ENCODE data around the gene MAP3K4. TPM values are rescaled to one million over a fixed set of nuclear protein-coding genes. Genes with fewer than 3 reads are reported as not detected.

Gene MAP3K4
- total and polyA plus RNA-seq, 2 donors from 2014 or later = 13.0 to 52.8 TPM

DNA sequence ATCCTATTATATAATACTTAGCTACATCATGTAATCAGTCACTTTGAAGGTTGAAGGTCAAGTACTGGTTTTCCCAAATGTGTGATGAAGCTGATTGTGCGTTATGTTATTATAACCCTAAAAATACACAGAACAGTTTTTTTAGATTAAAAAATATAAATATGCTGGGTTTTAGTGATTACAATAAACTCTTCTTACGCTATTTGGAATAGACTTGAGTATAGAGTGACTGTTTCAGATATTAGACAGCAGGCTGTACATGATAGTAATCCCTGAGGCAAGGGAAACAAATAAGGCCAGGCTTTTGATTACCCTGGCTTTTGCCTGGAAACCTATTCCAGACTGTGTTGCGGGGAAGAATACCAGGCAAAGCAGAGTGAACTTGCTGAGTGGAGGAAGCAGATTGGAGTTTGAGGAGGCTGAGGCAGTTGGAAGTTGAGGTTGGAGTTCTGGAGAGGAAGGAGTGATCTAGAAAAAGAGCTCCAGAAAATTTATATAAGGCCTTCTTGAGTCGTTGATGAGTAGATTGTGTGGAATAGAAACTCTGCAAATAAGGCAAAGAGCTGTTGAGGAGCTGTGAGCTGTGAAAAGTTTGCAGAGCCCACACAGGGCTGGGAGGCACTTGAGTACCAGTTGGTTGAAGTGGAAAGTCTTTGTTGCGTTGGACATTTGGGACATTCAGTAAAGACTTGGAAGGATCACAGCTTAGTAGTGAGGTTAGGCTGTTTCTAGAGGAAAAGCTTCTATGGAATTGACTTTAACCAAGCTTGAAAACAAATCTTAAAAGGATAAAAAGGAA is 26.4 kb downstream of the MAP3K4 start:
- intact Hi-C loops (cut with DNase I) = no loop called here
- Histone ChIP-seq H3K9ac (ENCODE audit: low read length in 3 of 3) (no peak overlapping the region), H3K27me3 (ENCODE audit: control insufficient read depth, insufficient read depth, low read length) (no peaks in the 10 kb centered on the region), H3K36me3 (ENCODE audit: control insufficient read depth in 2 of 3, insufficient read depth in 3 of 3, low read length in 3 of 3) (no peaks in the 10 kb centered on the region), H3K9me3 (ENCODE audit: control insufficient read depth in 2 of 3, insufficient read depth in 1 of 3, low read length in 3 of 3) (no peaks in the 10 kb centered on the region), H3K4me3 (ENCODE audit: low read length in 3 of 3) (no peak overlapping the region), H3K27ac (ENCODE audit: low read depth in 2 of 2, low read length in 2 of 2) (no peak overlapping the region), H3K4me1 (ENCODE audit: control insufficient read depth in 2 of 3, insufficient read depth in 2 of 3, low read depth in 1 of 3, low read length in 3 of 3) (peaks cover 0 to 4% (median 0%) of the 10 kb centered on the region in 3 donors)
- FAIRE-seq (no peak), DNase-seq (no peak)
- TF ChIP-seq, protein P1, sequence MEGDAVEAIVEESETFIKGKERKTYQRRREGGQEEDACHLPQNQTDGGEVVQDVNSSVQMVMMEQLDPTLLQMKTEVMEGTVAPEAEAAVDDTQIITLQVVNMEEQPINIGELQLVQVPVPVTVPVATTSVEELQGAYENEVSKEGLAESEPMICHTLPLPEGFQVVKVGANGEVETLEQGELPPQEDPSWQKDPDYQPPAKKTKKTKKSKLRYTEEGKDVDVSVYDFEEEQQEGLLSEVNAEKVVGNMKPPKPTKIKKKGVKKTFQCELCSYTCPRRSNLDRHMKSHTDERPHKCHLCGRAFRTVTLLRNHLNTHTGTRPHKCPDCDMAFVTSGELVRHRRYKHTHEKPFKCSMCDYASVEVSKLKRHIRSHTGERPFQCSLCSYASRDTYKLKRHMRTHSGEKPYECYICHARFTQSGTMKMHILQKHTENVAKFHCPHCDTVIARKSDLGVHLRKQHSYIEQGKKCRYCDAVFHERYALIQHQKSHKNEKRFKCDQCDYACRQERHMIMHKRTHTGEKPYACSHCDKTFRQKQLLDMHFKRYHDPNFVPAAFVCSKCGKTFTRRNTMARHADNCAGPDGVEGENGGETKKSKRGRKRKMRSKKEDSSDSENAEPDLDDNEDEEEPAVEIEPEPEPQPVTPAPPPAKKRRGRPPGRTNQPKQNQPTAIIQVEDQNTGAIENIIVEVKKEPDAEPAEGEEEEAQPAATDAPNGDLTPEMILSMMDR (IDR thresholded peaks at IDR 0.05; ENCODE audit: borderline replicate concordance, extremely low read depth, insufficient read depth) = no peak

DNA sequence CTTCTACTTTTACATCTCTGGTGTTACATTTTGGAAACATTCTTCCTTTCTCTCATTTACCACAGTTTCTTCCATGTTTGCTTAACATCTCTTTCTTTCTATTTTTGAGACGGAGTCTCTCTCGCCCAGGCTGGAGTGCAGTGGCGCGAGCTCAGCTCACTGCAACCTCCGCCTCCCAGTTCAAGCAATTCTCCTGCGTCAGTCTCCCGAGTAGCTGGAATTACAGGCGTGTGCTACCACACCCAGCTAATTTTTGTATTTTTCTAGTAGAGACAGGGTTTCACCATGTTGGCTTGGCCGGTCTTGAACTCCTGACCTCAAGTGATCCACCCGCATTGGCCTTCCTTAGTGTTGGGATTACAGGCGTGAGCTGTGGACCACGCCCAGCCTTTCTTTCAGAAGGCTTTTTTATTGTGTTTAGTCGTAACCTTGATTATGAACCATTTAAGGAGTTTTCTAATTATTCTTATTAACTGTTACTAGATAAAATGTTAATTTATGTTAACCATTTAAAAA is 27.8 kb downstream of the MAP3K4 start:
- Histone ChIP-seq H3K27me3 (ENCODE audit: control insufficient read depth, insufficient read depth, low read length) (no peaks in the 10 kb centered on the region), H3K9ac (ENCODE audit: low read length in 3 of 3) (no peak overlapping the region), H3K4me1 (ENCODE audit: control insufficient read depth in 2 of 3, insufficient read depth in 2 of 3, low read depth in 1 of 3, low read length in 3 of 3) (peaks cover 0 to 4% (median 0%) of the 10 kb centered on the region in 3 donors), H3K9me3 (ENCODE audit: control insufficient read depth in 2 of 3, insufficient read depth in 1 of 3, low read length in 3 of 3) (no peaks in the 10 kb centered on the region), H3K4me3 (ENCODE audit: low read length in 3 of 3) (no peak overlapping the region), H3K27ac (ENCODE audit: low read depth in 2 of 2, low read length in 2 of 2) (no peak overlapping the region), H3K36me3 (ENCODE audit: control insufficient read depth in 2 of 3, insufficient read depth in 3 of 3, low read length in 3 of 3) (no peaks in the 10 kb centered on the region)
- no peak for DNase-seq
- intact Hi-C loops (cut with DNase I) = no loop called here
- TF ChIP-seq, protein P1 (IDR thresholded peaks at IDR 0.05; ENCODE audit: borderline replicate concordance, extremely low read depth, insufficient read depth) = no peak
- no peak for FAIRE-seq

DNA sequence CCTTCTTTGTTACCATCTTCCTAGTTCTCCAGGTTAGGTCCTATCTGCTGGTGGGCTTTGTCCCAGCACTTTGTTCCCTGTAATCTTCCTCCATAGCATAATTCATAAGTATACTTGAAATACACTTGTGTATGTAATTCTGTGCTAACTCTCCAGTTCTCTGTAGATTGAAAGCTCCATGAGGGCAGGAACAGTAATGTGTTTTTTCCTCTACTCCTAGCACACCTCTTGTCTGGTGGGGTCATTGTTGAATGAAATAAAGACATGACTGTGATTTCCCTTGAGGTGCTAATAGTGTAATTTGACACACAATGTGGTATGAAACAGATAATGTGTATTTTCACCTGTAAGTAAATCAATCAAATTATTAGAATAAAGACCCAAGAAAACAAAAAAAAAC is 30.0 kb downstream of the MAP3K4 start:
- DNase-seq = no peak
- Histone ChIP-seq H3K36me3 (ENCODE audit: control insufficient read depth in 2 of 3, insufficient read depth in 3 of 3, low read length in 3 of 3) (no peaks in the 10 kb centered on the region), H3K4me3 (ENCODE audit: low read length in 3 of 3) (no peak overlapping the region), H3K27me3 (ENCODE audit: control insufficient read depth, insufficient read depth, low read length) (no peaks in the 10 kb centered on the region), H3K27ac (ENCODE audit: low read depth in 2 of 2, low read length in 2 of 2) (no peak overlapping the region), H3K4me1 (ENCODE audit: control insufficient read depth in 2 of 3, insufficient read depth in 2 of 3, low read depth in 1 of 3, low read length in 3 of 3) (peaks cover 0 to 4% (median 0%) of the 10 kb centered on the region in 3 donors), H3K9ac (ENCODE audit: low read length in 3 of 3) (no peak overlapping the region), H3K9me3 (ENCODE audit: control insufficient read depth in 2 of 3, insufficient read depth in 1 of 3, low read length in 3 of 3) (no peaks in the 10 kb centered on the region)
- intact Hi-C loops (cut with DNase I) = no loop called here
- TF ChIP-seq, protein P1 (IDR thresholded peaks at IDR 0.05; ENCODE audit: borderline replicate concordance, extremely low read depth, insufficient read depth) = no peak
- no peak for FAIRE-seq
